ENCODE results near the gene LHX3.
A peak's percentile ranks its signal among the peaks of the same experiment; 100 is the strongest.

LHX3 gene

GRCh38 chr9:136246849-136247550, 42.1 kb upstream of the LHX3 start:
- Histone ChIP-seq H3K27ac (no peak overlapping the region), H3K36me3 (replicated peaks) (no peaks in the 10 kb centered on the region), H3K4me3 (ENCODE audit: low read depth, low read length) (no peak overlapping the region), H3K27me3 (replicated peaks) (peaks cover 12% of the 10 kb centered on the region)
- in situ Hi-C loops (cut with HindIII; ENCODE audit: low pct_ligation_motif_present, low sequenced_read_pairs) = no loop called here
- no peak for DNase-seq
- TF ChIP-seq CTCF (IDR thresholded peaks at IDR 0.05; ENCODE audit: low read depth, low read length, missing control alignments) = no peak

- TF ChIP-seq CTCF (IDR thresholded peaks at IDR 0.05; ENCODE audit: low read depth, low read length, missing control alignments) = no peak
- H3K4me3 ChIP-seq (ENCODE audit: low read depth, low read length) = peak within 1 kb of the TSS; percentile 69
- no peak within 1 kb of the TSS for H3K27ac ChIP-seq
- peak; percentile 57 for DNase-seq
- H3K36me3 ChIP-seq (replicated peaks) = no peaks in the 10 kb centered on the region
- H3K27me3 ChIP-seq (replicated peaks) = peaks cover 12% of the 10 kb centered on the region
- in situ Hi-C loops (cut with HindIII; ENCODE audit: low pct_ligation_motif_present, low sequenced_read_pairs) = no loop called here
Measured at GRCh38 chr9:136245219-136246150, 40.6 kb upstream of the LHX3 start, which contains the start of gene QSOX2. TSS of gene QSOX2 (minus strand) at chr9:136245812. CDS start at chr9:136245803, 9 bp downstream.

- in situ Hi-C loops (cut with HindIII; ENCODE audit: low pct_ligation_motif_present, low sequenced_read_pairs) = no loop called here
- H3K27me3 ChIP-seq (replicated peaks) = peaks cover 12% of the 10 kb centered on the region
- H3K4me3 ChIP-seq (ENCODE audit: low read depth, low read length) = peak overlapping the region; percentile 69
- H3K36me3 ChIP-seq (replicated peaks) = no peaks in the 10 kb centered on the region
- no peak for TF ChIP-seq CTCF (IDR thresholded peaks at IDR 0.05; ENCODE audit: low read depth, low read length, missing control alignments)
- no peak overlapping the region for H3K27ac ChIP-seq
- no peak for DNase-seq
Measured at GRCh38 chr9:136244969-136245218, 40.0 kb upstream of the LHX3 start.

GRCh38 chr9:136244122-136244968, 39.4 kb upstream of the LHX3 start:
- Histone ChIP-seq H3K4me3 (ENCODE audit: low read depth, low read length) (peak overlapping the region; percentile 69), H3K27ac (no peak overlapping the region), H3K36me3 (replicated peaks) (no peaks in the 10 kb centered on the region), H3K27me3 (replicated peaks) (peaks cover 12% of the 10 kb centered on the region)
- TF ChIP-seq CTCF (IDR thresholded peaks at IDR 0.05; ENCODE audit: low read depth, low read length, missing control alignments) = no peak
- in situ Hi-C loops (cut with HindIII; ENCODE audit: low pct_ligation_motif_present, low sequenced_read_pairs) = no loop called here
- DNase-seq = no peak

GRCh38 chr9:136243631-136244030, 38.7 kb upstream of the LHX3 start:
- no peak overlapping the region for H3K27ac ChIP-seq
- DNase-seq = no peak
- H3K36me3 ChIP-seq (replicated peaks) = no peaks in the 10 kb centered on the region
- in situ Hi-C loops (cut with HindIII; ENCODE audit: low pct_ligation_motif_present, low sequenced_read_pairs) = no loop called here
- no peak overlapping the region for H3K4me3 ChIP-seq (ENCODE audit: low read depth, low read length)
- TF ChIP-seq CTCF (IDR thresholded peaks at IDR 0.05; ENCODE audit: low read depth, low read length, missing control alignments) = no peak
- H3K27me3 ChIP-seq (replicated peaks) = peaks cover 10% of the 10 kb centered on the region
